Panc1 (cell line): Measurements from ENCODE around the gene IRF3.

Experiments used
- CTCF ChIP-seq: fragments of 450-650 bp; IDR thresholded peaks from 2 replicates; pipeline ENCODE4 v1.5.1; 2017; ENCODE audit warnings: mild to moderate bottlenecking
- TF ChIP-seq, protein P1 (sequence below), 2 experiments: IDR thresholded peaks; 2 replicates each; pipeline ENCODE4 v1.6.1; 2011 to 2012; ENCODE audit warnings: low read depth in 2 of 2, control low read depth in 1 of 2, low read length in 1 of 2, mild to moderate bottlenecking in 1 of 2, moderate library complexity in 1 of 2; ENCODE audit not compliant: insufficient read depth in 1 of 2

DNA sequence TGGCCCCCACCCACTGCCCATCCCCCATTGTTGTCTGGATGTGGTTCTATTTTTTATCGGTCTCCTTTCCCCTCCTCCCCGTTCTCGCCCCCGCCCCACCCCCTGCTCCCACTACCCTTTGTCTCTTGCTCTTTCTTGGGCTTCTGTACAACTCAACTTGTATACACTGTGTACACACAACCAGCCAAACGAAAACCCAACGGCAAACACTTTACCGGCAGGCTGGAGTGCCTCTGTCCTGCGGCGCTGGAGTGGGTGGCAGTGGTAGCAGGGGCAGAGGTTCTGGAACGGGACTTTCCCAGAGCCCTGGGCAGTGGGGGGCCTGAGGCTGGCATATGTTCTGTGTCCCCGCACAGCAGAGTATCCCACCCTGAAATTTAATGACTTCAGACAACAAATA is 39.4 kb downstream of the IRF3 start:
- TF ChIP-seq CTCF: no peak
- TF ChIP-seq, protein P1, sequence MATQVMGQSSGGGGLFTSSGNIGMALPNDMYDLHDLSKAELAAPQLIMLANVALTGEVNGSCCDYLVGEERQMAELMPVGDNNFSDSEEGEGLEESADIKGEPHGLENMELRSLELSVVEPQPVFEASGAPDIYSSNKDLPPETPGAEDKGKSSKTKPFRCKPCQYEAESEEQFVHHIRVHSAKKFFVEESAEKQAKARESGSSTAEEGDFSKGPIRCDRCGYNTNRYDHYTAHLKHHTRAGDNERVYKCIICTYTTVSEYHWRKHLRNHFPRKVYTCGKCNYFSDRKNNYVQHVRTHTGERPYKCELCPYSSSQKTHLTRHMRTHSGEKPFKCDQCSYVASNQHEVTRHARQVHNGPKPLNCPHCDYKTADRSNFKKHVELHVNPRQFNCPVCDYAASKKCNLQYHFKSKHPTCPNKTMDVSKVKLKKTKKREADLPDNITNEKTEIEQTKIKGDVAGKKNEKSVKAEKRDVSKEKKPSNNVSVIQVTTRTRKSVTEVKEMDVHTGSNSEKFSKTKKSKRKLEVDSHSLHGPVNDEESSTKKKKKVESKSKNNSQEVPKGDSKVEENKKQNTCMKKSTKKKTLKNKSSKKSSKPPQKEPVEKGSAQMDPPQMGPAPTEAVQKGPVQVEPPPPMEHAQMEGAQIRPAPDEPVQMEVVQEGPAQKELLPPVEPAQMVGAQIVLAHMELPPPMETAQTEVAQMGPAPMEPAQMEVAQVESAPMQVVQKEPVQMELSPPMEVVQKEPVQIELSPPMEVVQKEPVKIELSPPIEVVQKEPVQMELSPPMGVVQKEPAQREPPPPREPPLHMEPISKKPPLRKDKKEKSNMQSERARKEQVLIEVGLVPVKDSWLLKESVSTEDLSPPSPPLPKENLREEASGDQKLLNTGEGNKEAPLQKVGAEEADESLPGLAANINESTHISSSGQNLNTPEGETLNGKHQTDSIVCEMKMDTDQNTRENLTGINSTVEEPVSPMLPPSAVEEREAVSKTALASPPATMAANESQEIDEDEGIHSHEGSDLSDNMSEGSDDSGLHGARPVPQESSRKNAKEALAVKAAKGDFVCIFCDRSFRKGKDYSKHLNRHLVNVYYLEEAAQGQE (IDR thresholded peaks at IDR 0.05; ENCODE audit: insufficient read depth in 1 of 2, low read depth in 2 of 2, low read length in 1 of 2): no peak
